ENCODE results near the gene CLEC9A. TPM values are rescaled to one million over a fixed set of nuclear protein-coding genes. Genes with fewer than 3 reads are reported as not detected.
"Not testable (repeated sequence)": the region's sequence is repeated elsewhere in the genome, so short reads cannot be mapped to it uniquely, and the experiment has no call there.

CLEC9A gene
- total RNA-seq = not detected
- long read RNA-seq = 0 reads

DNA sequence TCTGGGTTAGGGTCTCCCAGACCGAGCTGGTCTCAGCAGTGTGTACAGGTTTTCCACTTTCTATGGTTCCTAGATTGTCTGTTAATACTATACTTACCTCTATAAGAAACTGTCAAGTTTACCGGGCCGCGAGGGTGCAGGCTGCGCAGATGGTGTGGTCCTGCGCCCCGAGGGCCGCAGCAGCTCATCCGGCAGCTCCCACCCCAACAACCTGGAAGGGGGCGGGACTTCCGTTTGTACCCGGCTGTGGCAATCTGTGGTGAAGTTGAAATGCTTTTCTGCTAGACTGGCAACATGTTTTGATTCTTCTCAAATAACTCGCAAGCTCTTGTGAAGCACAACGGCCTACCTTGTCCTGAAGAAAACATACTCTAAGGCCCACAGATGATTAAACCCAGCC, at the start of gene CLEC9A:
Gene CLEC9A (plus strand): TSS at position 237 of the 400 bp plus-strand sequence. CDS start 22,006 bp downstream, outside the sequence.
- intact Hi-C loops (cut with DNase I) = loop anchor here in 1 of 2 donors (5.0 kb wide), 1 partner anchor 112 kb away; no protein-coding TSS in a partner anchor
- DNase-seq = no peak
- ATAC-seq = no peak

DNA sequence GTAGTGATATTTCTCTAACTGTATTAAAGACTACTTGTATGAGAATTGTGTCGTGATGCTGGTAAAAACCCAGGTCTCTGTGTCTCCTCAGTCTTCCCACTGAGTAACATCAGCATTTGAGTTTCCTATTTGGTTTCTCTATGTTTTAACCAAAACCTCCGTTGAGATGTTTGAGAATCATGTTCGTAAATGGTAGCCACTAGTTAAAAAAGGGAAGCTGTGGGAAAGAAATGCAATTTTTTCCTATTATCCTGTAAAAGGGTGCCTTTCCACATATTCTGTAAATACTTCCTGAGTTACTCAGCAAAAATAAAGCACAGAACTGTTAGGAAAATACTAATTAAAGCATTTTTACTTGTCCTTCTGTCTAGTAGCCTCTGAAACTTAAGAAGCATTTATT, 38.6 kb upstream of the CLEC9A start:
- no peak for ATAC-seq
- intact Hi-C loops (cut with DNase I) = no loop called here
- DNase-seq = no peak

DNA sequence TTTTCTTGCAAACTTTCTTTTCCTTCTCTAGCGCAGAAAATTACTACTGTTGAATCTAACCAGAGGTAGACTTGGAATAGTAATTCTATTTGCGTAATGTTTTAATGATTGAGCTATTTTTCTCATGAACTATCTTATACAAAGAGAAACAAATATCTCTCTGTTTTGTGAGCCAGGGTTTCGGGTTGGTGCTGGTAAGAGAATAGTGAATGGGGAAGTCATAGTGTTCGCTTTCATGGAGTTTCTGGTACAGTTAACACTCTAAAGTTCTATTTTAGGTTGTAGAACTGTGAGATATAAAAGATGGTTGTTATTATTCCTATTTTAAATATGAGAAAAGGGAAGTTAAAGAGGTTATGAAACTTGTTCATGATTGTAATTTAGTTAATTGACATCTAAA, 38.2 kb upstream of the CLEC9A start:
- DNase-seq = no peak
- ATAC-seq = no peak
- intact Hi-C loops (cut with DNase I) = no loop called here

DNA sequence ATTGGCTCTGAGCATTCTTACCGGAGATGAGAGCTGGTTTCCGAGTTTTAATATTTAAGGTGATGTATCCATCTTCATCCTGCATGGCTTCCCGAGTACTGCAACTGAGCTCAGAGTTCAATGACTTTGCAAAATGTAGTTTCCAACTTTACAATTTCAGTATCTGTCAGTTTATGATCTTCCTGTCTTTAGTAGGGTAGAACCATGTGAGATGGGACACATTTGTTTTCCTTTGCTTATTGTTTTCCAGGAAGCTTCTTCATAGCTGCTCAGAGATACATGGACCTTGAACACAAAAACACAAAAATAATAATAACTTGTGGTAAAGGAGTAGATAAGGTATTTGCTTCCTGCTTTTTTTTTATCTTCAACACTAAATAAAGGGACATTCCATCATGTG, 31.5 kb upstream of the CLEC9A start, which contains the start of gene CLEC1B:
Gene CLEC1B (minus strand): TSS at position 106 of the 400 bp plus-strand sequence. CDS start 21 bp downstream, at position 85.
- ATAC-seq (no peak), DNase-seq (no peak)
- intact Hi-C loops (cut with DNase I) = no loop called here

DNA sequence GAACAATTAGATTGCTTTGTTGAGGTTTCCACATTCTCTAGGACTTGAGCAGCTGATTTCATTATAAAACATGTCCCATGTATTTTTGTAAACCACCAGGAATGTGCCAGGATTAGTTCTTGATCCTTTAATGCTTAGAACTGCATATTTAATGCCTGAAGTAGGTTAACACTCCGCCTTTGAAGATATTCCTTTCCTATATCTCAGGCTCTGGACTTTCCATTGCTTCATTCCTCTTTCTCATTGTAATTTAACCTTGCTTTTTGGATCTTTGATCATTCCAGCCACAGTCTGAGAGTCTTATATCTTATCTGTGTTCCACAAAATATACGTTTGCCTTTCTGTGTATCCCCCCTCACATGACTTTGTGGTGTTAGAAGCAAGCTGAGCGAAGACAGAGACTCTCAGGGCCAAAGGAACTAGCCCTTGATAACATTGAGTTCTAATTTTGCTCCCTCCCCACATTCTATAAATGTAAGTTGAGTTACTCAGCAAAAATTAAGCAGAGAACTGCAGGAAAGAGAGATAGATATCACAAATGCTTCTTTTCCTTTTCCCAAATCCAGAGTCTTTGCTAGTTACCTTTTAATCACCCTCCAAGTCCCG, 29.2 kb upstream of the CLEC9A start:
- ATAC-seq = no peak
- intact Hi-C loops (cut with DNase I) = no loop called here
- DNase-seq = no peak

DNA sequence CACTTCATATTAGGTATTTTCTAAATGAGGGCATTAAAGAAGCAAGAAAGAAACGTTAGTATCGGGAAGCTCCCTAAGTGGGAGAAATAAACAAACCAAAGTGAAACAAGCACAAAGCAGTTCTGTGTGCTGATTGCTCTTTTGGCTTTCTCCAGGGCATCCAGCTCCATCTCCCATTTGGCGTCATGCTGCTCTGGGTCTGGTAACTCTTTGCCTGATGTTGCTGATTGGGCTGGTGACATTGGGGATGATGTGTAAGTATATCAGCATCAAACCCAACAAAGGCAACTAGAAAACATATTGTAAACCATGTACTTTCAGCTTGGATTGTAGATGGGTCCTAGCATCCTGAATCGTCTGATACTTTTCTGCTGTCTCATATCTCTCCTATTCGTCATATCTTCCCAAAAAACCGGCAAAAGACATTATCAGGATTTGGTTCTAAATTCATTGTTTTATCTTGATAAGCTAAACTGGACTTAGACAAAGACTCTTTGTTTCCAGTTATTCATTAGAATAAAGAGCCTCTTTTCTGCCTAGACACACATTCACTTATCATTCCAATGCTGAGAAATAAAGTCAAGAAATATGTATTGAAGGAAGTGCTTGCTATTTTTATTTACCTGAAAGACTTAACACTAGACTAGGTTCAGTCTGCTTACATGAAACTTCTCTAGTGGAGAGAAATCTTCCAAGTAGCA, 17.7 kb upstream of the CLEC9A start:
- intact Hi-C loops (cut with DNase I) = no loop called here
- no peak for DNase-seq
- no peak for ATAC-seq

DNA sequence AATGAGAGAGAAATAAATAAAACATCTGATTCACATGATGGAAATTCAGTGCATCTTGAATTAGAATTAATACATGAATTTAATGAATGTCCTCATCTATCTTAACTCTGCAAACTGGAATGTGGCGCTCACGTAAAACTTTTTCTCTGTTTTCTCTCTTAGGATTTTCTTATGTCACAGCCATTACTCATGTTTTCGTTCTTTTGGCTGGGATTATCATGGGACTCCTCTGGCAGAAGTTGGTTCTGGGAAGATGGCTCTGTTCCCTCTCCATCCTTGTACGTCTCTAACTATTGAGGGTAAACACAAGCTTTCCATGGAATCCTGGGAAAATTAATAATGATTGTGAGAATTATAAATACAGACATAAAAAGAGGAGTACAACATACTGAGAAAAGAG, 15.0 kb upstream of the CLEC9A start:
- intact Hi-C loops (cut with DNase I) = no loop called here
- ATAC-seq = no peak
- no peak for DNase-seq

DNA sequence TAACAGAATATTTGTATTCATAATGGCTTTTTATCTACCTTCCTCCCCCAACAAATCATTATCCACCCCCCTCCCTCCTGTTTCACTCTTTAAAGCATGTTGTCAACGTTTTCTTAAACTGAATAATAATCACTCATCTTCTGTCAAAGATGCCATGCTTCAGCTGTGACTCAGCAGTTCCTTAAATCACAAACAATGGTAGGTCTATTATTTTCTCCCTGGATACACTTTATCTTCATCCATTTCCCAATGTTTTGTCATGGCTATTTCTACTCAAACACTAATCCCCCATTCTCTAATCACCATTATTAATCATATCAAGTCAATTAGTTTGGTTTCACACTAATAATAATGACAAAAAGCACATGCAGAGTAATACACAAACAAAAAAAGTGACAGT, 13.6 kb upstream of the CLEC9A start:
- DNase-seq (no peak), ATAC-seq (no peak)
- intact Hi-C loops (cut with DNase I) = no loop called here

DNA sequence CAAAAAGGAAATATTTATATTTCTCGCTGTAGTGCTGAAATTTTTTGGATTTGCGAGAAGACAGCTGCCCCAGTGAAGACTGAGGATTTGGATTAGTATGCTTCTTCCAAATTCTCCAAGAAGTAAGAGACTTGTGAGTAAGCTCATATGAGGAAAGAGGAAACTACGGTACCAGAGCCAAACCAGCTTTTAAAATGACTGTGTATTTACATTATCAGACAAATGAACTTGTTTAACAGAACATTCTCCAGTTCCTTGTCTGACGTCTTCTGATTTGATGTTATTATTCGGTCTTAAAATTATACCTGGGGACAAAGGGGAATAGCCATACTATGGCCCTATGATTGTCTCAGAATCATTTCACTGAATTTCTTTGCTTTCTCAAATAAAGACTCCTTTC, 12.1 kb upstream of the CLEC9A start:
- DNase-seq = no peak
- ATAC-seq = no peak
- intact Hi-C loops (cut with DNase I) = no loop called here

DNA sequence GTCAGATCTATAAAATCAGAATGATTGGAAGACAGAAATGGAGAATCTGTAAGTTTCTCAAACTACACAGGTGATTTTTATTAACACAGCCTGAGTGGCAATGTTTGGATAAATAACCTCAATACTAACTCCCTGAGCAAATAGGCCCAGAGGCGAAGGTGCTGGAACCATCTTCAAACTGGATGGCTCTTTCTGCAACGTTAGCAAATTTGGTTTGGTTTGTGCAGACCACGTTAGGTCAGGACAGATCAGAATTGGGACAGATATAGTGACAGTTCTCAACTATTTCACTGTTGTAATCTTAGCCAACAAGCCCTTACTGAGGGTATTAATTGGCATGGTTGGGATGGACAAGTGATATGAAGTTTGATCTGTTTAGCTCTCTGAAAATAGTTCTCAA, 9.1 kb upstream of the CLEC9A start:
- ATAC-seq = no peak
- intact Hi-C loops (cut with DNase I) = no loop called here
- DNase-seq = no peak

DNA sequence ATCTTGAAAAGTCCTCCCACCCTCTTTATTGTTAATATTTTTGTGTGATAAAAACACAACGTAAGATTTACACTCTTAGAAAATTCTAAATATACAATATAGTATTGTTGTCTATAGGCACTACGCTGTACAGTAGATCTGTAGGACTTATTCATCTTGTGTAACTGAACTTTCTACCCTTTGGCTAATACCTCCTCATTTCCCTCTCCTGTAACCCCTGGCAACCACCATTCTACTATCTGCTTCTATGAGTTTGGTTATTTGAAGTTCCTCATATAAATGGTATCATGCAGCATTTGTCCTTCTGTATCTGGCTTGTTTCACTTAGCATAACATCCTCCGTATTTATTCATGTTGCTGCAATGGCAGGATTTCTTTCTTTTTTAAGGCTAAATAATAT, 5.2 kb upstream of the CLEC9A start:
- DNase-seq = no peak
- no peak for ATAC-seq
- intact Hi-C loops (cut with DNase I) = no loop called here

DNA sequence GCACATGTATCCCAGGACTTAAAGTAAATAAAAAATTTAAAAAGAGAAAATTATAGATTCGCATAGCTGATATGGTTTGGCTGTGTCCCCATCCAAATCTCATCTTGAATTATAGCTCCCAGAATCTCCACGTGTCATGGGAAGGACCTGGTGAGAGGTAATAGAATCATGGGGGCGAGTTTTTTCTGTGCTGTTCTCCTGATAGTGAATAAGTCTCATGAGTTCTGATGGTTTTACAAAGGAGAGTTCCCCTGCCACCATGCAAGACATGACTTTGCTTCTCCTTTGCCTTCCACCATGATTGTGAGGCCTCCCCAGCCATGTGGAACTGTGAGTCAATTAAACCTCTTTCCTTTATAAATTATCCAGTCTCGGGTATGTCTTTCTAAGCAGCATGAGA, 3.8 kb upstream of the CLEC9A start:
- intact Hi-C loops (cut with DNase I); ATAC-seq: not testable (repeated sequence)

DNA sequence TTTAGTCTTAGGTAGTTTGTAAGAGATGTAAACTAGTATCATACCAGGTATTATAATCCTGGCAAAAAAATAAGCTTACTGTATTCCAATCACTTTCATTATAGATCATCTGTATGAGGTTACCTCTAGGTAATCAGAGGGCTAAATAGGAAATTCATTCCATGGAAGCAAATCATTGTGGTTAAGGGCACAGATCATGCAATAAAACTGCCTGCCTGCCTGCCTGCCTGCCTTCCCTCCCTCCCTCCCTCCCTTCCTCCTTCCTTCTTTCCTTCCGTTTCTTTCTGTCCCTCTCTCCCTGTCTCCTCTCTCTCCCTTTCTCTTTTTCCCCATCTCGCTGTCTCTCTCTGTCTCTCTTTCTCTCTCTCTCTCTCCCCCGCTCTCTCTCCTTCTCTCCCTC, 3.2 kb upstream of the CLEC9A start:
- ATAC-seq = no peak
- intact Hi-C loops (cut with DNase I) = no loop called here
- DNase-seq = no peak

More for the DNA sequence above, 3.8 kb upstream of the CLEC9A start:
- not testable (repeated sequence) for DNase-seq

DNA sequence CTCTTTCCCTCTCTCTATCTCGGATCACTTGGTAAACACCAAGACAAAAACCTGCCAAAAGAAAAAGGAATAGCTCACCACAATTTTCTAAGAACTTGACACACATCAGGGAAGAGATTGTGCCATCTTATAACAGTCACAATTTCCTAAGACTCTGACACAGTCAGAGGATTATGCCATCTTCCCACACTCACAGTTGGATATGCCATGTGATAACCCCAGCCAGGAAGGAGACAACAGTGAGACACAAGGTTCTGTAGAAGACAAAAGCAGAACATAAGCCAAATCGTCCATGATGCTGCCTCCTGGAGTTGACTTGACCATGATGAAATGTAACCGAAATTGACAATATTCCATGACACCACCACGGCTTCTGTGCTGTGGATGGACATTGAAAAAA, 2.8 kb upstream of the CLEC9A start:
- ATAC-seq (peak in 1 of 2 donors; percentile 54), DNase-seq (no peak)
- intact Hi-C loops (cut with DNase I) = no loop called here

DNA sequence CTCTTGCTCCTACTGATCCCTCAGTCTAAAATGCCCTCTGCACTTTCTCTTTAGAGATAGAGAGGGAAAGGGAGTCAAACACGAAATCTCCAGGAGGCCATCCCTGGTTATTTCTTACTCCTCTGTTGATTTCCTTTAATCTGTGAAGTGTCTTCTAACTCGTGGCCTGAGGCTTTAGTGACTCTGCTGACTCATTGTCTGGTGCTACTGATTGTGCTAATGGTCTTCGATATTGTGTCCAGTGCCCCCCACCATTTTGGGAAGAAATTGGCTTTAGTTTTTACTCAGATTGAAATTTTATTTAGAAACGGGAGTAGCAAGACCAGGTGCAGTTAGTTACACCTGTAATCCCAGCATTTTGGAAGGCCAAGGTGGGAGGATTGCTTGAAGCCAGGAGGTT, 839 bp downstream of the CLEC9A start:
- intact Hi-C loops (cut with DNase I) = loop anchor here in 1 of 2 donors (5.0 kb wide), 1 partner anchor 111 kb away; no protein-coding TSS in a partner anchor
- DNase-seq (no peak), ATAC-seq (no peak)

DNA sequence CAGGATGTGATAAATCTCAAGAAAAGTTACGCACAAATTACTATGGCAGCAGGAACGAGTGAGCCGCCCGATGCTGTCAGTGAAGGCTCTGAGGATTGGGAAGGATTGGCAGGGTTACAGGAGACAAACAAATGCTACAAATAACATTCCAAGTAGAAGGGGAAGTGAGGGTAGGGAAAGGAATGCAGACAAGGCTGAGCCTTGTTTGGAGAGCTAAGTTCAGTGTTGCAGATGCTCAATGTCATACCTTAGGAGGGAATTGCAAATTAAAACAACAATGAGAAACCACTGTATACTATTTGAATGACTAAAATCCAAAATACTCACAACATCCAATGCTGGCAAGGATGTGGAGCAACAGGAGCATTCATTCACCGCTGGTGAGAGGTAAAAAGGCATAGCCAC, 1.3 kb downstream of the CLEC9A start:
- ATAC-seq (no peak), DNase-seq (no peak)
- intact Hi-C loops (cut with DNase I) = loop anchor here in 1 of 2 donors (5.0 kb wide), 1 partner anchor 111 kb away; no protein-coding TSS in a partner anchor

DNA sequence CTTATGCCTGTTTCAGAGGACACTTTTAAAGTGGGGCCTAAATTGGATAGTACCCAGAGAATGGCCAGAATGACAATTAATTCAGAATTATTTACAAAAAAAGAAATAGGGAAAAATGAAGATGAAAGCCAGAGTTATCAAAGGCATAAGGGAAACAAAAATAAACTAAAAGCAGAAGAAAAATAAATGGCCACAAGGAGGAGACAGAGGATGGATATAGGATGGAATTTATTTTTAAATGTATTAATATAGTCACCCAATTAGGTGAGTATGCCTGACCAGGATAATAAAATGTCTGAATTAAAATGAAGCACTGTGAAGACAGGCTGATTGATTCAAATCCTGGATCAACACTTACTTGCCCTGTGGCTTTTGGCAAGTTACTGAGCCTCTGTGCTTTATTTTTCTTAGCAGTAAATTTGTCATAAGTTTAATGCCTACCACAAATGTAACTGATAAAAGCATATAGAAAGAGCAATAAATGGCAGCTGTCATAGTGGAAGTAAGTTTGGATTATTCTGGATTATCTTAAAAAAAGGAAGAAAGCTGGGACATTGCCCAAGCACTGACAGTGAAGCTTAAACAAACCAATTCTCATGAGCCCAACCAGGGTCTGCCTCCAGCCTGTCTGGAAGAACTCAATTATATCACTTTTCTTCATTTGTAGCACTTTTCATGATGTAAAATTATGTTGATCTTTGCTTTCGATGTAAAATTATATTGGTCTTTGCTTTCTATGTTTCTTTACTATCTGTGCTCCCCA, 3.5 kb downstream of the CLEC9A start:
- DNase-seq (no peak), ATAC-seq (no peak)
- intact Hi-C loops (cut with DNase I) = loop anchor here (1.0 to 5.0 kb wide), 2 partner anchors 106 to 108 kb away; no protein-coding TSS in a partner anchor

DNA sequence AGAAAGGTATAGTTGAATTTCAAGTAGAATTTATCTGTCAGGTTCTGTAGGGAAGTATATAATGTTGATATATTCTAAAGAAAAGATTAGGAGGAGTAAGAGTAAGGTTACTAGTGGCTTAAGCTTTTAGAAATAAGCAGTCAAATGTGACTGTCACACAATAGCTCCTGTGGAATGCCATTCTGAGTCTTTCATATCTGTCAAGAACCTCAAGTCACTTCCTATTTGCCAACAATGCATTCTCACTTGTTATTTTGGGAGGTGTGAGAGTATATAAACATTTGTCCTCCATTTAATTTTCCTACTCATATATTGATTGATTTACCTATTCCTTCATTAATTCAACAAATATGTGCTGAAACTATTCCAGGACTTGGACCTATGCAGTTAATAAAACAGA, 11.7 kb downstream of the CLEC9A start:
- DNase-seq (no peak), ATAC-seq (no peak)
- intact Hi-C loops (cut with DNase I) = no loop called here

DNA sequence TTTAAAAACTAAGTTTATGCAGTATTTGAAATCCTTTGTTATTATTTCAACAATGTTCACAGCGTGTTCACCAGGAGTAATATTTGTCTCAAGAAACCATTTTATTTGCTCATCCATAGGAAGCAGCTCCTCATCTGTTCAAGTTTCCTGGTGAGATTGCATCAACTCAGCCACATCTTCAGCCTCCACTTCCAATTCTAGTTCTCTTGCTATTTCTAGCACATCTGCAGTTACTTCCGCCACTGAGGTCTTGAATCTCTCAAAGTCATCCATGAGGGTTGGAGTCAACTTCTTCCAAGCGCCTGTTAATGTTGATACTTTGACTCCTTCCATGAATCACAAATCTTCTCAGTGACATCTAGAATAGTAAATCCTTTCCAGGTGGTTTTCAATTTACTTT, 18.0 kb downstream of the CLEC9A start:
- ATAC-seq = no peak

More for the DNA sequence above, 18.0 kb downstream of the CLEC9A start:
- no peak for DNase-seq
- intact Hi-C loops (cut with DNase I) = no loop called here
